ENCODE results near the gene DMC1. TPM values are rescaled to one million over a fixed set of nuclear protein-coding genes. Genes with fewer than 3 reads are reported as not detected.
"Not testable (repeated sequence)": the region's sequence is repeated elsewhere in the genome, so short reads cannot be mapped to it uniquely, and the experiment has no call there.

The DMC1 gene
- total and polyA plus RNA-seq, 10 of the 15 experiments (the other 5 are each of a cell fraction or from before 2014, with no cell fraction given): 1.0 to 21.0 (median 4.5) TPM

GRCh38 chr22:38599466-38599865, 29.5 kb upstream of the DMC1 start (continued):
- no peak for TF ChIP-seq MLLT1 (IDR thresholded peaks at IDR 0.05)
- TF ChIP-seq BRCA1 (IDR thresholded peaks at IDR 0.05; ENCODE audit: low read depth, low read length): no peak
- TF ChIP-seq MEF2A (IDR thresholded peaks at IDR 0.05; ENCODE audit: insufficient read depth, low read depth, low read length): no peak
- TF ChIP-seq RELB (IDR thresholded peaks at IDR 0.05; ENCODE audit: low read depth): no peak

- POLR2A ChIA-PET; H3K4me2 ChIP-seq (ENCODE audit: control insufficient read depth, insufficient read depth); H3K27ac ChIP-seq (ENCODE audit: control insufficient read depth, insufficient read depth); in situ Hi-C loops (cut with MboI); H2AFZ ChIP-seq (ENCODE audit: control insufficient read depth, low read depth, low read length); H3K4me3 ChIP-seq; H3K4me1 ChIP-seq (ENCODE audit: control insufficient read depth, insufficient read depth, low read length); H3K9me3 ChIP-seq (replicated peaks; ENCODE audit: control insufficient read depth, insufficient read depth, low read length); H3K79me2 ChIP-seq (ENCODE audit: control insufficient read depth, insufficient read depth, low read length); H3K36me3 ChIP-seq (ENCODE audit: control insufficient read depth in 2 of 2, insufficient read depth in 2 of 2, low read length in 1 of 2); RAD21 ChIA-PET (ENCODE audit: unreplicated experiment); intact Hi-C loops (cut with micrococcal nuclease; ENCODE audit: unreplicated experiment); H4K20me1 ChIP-seq (ENCODE audit: control insufficient read depth, insufficient read depth); FAIRE-seq; H3K9ac ChIP-seq (ENCODE audit: control insufficient read depth, insufficient read depth, low read length); DNase-seq (ENCODE audit: low read depth, low spot score); CTCF ChIA-PET; H3K27me3 ChIP-seq (replicated peaks in 1 of 2; ENCODE audit: control insufficient read depth in 2 of 2, insufficient read depth in 2 of 2, low read length in 1 of 2); BruUV-seq (replicated peaks): not testable (repeated sequence)
- SMC1A ChIA-PET (ENCODE audit: uncharacterized antibody, unreplicated experiment): interaction anchor here (1.2 kb wide), 1 partner anchor 11 kb away, joined by 4 read pairs; no protein-coding TSS in a partner anchor
- 13% methylated on average over 3 of the region's 3 CpGs for WGBS (ENCODE audit: insufficient coverage, insufficient replicate concordance, low lambda C conversion rate, missing lambda C conversion rate)
- peak; percentile 56 for ATAC-seq
These were observed 12.9 kb upstream of the DMC1 start for GRCh38 chr22:38582923-38583322.

Measured in GM12878 (cell line).